GM12892 (cell line): ENCODE measurements around the gene CARMIL1.

Source experiments
- DNase-seq: peaks from one replicate; pipeline ENCODE4 v3.0.0; 2011; ENCODE audit not compliant: insufficient read length
- FAIRE-seq: peaks from 2 replicates; lab custom pipeline; 2011; peaks lifted over from hg19 to GRCh38; lab: Jason Lieb, UNC
- POLR2A ChIP-seq: IDR thresholded peaks from 2 replicates; pipeline ENCODE4 v1.6.1; 2011; ENCODE audit warnings: low read depth, low read length, control low read depth
- POLR2AphosphoS5 ChIP-seq: IDR thresholded peaks from 2 replicates; pipeline ENCODE4 v1.6.1; 2011; ENCODE audit warnings: low read depth, low read length, control low read depth
- TAF1 ChIP-seq: IDR thresholded peaks from 2 replicates; pipeline ENCODE4 v1.6.1; 2011; ENCODE audit warnings: low read depth, mild to moderate bottlenecking, control low read depth, low read length, borderline replicate concordance

CARMIL1 gene

DNA sequence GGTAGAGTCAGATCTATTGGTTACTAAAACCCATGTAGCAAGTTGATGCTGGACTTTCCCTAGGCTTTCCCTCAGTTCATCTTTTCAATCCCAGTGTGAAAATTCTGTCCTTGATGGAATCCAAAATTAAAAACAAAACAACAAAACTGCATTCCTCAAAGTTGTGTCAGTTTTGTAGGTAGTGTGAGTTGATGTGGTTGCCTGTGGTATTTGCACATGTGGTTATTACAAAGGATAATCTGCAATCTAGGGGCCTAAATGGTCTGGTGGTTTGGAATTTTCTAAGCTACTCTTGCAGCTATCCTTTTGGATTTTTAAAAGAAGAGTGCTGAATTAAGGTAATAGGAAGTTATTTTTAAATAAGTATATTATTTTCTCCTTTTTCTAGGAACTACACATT lies 240.7 kb downstream of the CARMIL1 start:
- no peak for DNase-seq
- no peak for FAIRE-seq
- no peak for TF ChIP-seq POLR2A
- no peak for TF ChIP-seq POLR2AphosphoS5
- no peak for TF ChIP-seq TAF1

DNA sequence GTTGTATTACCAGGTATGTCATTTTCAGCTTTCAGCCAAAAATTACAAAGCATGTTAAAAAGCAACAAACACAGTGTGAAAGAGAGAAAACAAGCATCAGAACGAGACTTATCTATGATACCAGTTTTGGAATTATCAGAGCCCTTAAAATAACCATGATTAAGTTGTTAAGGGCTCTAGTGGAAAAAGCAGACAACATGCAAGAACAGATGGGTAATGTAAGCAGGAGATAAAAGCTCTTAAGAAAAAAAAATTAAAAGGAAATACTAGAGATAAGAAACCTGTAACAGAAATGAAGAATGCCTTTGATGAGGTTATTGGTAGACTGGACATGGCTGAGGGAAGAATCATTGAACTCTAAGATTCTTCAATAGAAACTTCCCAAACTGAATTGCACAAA lies 245.4 kb downstream of the CARMIL1 start:
- TF ChIP-seq TAF1 (no peak), POLR2A (no peak), POLR2AphosphoS5 (no peak)
- FAIRE-seq (no peak), DNase-seq (no peak)

DNA sequence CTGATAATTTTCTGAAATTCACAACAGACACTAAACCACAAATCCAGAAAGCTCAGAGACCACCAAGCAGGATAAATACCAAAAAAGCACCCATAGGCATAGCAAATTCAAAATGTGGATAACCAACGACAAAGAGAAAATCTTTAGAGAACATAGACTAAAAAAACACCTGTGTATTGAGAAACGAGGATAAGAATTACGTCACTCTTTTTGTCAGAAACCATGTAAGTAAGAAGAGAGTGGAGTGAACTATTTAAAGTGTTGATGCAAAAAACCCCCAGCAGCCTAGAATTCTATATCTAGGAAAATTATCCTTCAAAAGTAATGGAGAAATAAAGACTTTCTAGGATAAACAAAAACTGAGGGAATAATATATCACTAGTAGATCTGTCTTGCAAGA lies 245.9 kb downstream of the CARMIL1 start:
- TF ChIP-seq POLR2A = no peak
- TF ChIP-seq TAF1 = no peak
- FAIRE-seq = no peak
- DNase-seq = no peak

DNA sequence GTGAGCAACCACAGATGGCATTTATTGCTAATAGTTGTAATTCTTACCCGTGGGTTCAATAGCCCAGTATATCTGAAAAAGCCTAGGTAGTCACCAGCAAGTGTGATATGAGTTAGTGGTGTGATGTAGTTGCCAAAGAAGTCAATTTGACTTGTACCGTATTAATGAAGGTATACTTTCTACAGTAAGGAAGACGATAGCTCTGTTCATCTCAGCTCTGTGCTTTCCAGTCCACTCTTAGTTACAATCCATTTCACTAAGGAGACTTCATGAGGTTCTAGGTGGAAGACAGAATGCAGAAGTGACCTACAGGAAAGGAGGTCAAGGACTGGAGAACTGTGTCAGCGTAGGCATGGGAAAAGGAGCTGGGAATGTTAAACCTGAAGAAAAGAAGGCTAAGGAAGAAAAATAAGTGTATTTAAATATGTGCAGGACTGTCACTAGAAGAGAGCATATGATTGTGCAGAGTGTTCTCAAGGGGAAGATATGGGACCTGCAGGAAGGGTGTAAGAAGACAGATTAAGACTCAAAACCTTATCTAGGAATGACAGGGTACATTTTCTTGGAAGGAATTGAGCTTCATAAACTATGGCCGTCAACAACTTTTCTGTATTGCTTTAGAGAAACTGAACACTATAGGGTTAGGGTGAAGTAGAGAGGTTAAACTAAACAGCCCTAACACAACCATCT lies 255.9 kb downstream of the CARMIL1 start:
- FAIRE-seq (no peak), DNase-seq (no peak)
- no peak for TF ChIP-seq TAF1
- TF ChIP-seq POLR2A = no peak
- TF ChIP-seq POLR2AphosphoS5 = no peak

DNA sequence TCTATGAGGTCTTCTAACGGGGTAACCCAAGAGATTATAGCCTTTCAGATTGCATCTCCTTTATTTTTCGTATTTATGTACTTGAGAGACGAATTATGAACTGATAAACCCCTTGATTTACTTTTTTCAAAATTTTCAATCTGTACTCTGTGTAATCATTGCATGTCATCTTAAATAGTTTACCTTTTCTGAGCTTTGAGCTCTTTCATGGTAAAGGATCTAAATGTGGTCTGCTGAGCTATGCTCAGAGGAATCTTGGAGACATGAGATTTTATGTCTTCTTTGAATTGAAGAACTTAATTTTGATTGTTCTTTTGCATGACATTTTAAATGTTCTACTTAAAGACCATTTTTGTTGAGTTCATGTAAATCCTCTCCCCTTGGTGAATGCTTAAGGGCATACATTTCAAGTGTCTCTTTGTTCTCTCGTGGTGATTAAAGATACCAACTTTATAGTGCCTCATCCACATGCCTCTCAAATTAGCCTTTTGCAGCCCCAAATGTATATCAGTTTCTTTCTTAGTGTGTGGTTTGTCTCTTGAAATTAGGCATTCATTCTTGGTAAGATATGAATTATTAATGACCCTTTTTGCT lies 256.6 kb downstream of the CARMIL1 start:
- TF ChIP-seq POLR2AphosphoS5 = no peak
- no peak for TF ChIP-seq TAF1
- TF ChIP-seq POLR2A = no peak
- DNase-seq = no peak
- no peak for FAIRE-seq

DNA sequence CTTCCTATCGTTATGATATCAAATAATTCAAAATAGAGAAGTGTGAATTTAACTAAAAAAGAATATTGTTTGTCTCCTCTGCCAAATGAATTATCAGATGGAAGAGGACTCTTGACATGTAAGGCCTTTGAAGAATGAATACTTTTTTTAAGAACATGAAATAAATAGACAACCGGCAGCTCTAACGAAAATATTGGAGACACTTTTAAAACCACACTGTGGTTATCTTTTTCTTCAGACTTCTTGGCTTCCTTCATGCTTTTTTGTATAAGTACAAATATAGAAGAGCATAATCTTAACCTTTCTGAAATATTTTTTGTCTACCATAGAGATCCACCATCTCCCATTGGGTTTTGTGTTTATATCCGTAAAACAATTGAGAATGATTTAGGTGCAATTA lies 257.6 kb downstream of the CARMIL1 start:
- FAIRE-seq (no peak), DNase-seq (no peak)
- no peak for TF ChIP-seq POLR2A

DNA sequence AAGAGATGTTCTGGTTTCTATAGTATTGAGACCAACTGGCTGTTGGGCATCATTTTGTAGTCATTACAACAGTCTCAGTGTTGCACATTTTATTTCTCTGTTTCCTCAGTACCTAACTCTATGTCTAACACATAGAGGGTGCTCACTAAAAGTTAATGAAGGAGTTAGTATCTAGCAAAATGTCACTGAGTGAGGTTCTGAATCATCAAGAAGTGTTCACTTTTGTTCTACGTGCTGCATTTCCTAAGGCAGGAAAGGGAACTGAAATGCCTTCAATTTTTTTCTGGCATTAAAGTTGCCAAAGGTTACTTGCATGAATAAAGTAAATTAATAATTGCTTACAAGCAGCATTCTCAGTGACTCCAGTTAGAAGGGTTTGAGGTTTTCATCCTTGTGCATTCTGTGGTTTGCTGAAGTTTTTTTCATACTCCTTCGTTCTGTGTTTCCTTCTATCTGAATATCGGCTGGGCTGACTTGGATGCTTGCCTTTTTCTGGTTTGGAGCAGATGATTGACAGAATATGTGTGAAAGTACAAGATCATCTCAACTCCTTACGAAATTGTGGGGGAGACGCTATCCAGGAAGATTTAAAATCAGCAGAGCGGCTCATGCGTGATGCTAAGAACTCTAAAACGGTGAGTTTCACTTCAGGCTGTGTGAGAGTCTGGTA lies 258.3 kb downstream of the CARMIL1 start:
- DNase-seq (no peak), FAIRE-seq (no peak)
- TF ChIP-seq POLR2A (no peak), POLR2AphosphoS5 (no peak), TAF1 (no peak)

DNA sequence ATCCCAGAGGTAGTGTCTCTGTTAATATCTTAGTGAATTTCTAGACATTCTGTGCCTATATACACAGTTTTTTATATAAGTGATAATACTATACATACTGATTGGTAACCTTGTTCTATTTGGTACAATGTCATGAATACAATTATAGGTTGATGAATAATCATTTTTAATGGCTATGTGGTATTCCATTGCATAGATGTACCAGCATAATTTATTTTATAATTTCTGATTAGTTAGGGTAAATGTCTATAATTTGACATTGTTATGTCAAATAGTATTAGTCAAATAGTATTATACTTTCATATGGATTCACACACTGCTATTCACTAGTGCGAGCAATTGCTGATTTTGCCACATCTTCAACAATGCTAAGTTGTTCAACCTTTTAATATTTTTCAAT lies 262.1 kb downstream of the CARMIL1 start:
- DNase-seq (no peak), FAIRE-seq (no peak)
- no peak for TF ChIP-seq POLR2AphosphoS5
- no peak for TF ChIP-seq POLR2A
- no peak for TF ChIP-seq TAF1

DNA sequence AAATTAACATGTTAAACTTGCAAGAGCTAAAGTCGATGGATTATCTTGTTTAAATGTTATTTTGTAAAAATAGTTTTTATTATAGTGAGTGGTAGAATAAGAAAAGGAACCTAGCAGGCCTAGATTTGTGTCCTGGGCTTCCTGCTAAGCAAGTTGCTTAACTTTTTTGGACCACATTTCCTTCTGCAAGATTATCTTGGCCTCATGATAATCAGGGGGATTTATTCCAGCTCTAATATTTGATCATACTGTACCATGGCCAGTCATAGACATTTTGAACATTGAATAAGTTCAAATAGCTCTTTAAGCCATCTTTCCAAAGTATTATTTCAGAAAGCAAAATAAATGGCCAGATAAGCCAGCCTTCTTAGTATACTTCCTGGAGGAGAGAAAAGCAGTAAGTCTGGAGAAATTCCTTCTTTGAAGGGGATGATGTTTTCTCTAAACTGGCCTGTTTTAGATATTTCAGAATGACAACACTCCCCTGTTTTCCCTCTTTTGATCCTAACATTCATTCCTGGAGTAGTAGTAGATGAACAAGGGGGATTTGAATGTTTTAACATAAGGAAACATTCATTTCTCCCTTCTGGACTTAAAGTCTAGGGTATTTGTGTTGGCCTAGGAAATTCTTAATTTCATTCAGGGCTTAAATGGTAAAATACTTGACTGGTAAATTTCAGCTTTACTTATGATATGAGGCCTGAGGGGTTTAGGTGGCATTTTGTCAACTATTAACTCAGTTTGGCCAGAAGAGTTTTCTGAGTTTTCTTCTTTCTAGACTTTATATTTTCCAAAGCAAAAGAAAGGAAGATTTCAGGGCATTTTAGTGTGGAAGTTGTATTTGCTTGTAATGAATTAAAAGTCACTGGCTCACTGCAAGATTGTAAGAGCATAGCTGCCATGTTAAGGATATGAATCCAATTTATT lies 264.1 kb downstream of the CARMIL1 start:
- DNase-seq (no peak), FAIRE-seq (no peak)
- TF ChIP-seq TAF1 (no peak), POLR2AphosphoS5 (no peak), POLR2A (no peak)

DNA sequence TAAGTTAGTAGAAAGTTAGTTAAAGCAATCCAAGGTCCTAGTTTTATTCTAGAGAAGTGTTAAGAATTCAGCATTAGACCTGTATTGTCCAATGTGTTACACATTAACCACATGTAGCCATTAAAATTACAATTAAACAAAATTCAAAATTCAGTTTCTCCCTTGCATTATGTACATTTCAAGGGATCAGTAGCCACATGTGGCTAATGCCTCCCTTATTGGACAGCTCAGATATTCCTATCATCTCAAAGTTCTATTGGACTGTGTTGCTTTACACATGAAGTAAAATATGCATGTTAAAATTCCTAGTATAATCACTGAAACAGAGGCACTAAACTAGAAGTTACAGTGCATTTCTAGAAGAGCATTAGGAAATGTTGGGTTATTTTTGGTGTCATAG lies 265.7 kb downstream of the CARMIL1 start:
- FAIRE-seq = peak; percentile 30
- no peak for TF ChIP-seq TAF1

DNA sequence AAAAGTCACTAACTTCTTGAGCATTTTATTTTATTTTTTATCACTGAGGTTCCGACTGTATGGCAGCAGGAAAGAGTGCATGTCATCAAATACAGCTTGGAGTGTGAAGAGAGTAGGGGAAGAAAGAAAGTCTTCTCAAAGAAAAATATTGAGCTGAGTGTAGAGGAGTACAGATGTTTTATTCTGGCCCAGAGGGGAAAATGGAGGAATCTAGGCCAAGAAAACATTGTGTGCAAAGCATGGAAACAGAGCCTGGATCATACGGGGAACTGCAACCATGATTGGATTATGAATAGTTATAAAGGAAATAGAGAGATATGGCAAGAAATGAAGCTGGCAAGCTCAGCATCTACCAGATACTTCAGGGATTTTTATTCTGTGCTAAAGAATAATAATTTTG lies 268.6 kb downstream of the CARMIL1 start:
- FAIRE-seq (no peak), DNase-seq (no peak)
- TF ChIP-seq POLR2A (no peak), TAF1 (no peak), POLR2AphosphoS5 (no peak)

More for the DNA sequence above, 265.7 kb downstream of the CARMIL1 start:
- DNase-seq = no peak

DNA sequence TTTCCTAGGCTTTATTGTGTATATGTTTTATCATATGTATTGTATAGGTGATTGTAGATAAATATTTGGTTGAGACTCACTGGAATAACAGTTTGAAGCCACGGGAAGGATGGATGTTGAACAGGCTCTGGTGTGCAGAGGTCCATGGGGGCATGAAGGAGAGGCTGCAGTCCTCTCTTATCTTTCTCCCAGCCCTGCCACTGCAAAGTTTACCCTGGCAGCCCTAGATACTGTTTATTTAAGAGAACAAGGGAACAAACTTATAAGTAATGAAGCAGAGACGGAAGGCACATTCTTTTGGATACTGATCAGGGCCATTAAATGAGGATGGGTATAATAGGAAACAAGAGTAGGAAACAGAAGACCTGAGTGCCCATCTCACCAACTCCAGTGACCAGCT lies 269.3 kb downstream of the CARMIL1 start:
- TF ChIP-seq TAF1 (no peak), POLR2AphosphoS5 (no peak), POLR2A (no peak)
- FAIRE-seq (no peak), DNase-seq (no peak)
